GM19463 (cell line): ENCODE data around the gene KDM8.

Experiments used
- ATAC-seq: cut with Tn5 transposase; IDR thresholded peaks from one replicate; pipeline ENCODE4 v1.9.1; 2021; ENCODE audit warnings: mild to moderate bottlenecking, moderate library complexity; ENCODE audit not compliant: unreplicated experiment

Gene KDM8

DNA sequence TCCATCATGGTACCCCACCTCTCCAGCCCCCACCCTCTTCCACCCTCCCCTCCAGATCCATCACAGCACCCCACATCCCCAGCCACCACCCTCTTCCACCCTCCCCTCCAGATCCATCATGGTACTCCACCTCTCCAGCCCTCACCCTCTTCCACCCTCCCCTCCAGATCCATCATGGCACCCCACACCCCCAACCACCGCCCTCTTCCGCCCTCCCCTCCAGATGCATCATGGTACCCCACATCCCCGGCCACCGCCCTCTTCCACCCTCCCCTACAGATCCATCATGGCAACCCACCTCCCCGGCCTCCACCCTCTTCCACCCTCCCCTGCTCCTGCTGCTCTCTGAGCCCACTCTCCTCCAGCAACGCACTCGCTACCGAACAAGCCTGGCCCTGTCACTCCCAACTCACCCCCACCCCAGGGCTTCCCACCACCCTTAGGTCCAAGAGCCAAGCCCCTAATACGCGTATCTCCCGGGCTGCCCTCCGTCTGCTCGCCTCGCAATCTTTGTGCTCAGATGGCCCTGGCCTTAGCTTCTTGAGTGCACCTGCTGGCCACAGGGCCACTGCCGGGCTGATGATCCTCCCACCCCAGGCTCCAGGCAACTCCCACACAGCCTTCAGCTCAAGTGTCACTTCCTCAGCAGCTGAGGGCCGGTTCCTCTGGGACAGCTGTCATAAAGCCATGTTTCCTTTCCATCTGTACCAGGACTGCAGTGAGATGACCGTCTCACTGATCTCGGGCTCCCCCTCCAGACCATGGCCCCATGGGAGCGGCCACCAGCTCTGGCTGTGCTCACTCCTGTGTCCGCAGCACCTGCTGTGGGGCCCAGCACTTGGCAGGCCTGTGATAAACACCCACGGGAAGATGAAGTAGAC lies 25.5 kb downstream of the KDM8 start:
- no peak for ATAC-seq

DNA sequence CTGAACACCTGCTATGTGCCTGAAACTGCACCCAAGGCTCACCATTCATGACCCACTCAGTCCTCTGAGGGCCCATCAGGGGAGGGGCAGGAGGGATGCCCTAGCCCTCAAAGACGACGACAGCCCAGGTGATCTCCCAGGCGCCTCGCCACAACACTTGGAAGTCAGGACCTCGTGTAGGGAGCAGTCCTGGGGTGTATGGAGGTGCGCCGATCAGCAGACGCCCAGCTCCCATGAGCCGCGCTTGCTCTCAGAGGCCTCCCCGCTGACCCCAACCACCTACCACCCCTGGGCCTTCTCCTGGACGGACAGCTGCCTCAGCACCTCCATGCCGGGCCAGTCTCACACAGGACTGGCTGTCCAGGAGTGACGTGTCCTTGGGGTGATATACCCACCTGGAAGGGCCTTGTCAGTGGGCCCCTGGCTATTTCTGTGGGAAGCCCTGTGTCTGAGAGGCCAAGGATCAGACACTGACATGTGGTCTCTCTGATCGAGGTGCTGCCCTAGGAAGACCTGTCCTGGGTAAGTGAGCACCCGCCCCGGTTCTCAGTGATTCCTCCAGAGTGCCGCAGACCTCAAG lies 26.7 kb downstream of the KDM8 start:
- ATAC-seq = no peak

DNA sequence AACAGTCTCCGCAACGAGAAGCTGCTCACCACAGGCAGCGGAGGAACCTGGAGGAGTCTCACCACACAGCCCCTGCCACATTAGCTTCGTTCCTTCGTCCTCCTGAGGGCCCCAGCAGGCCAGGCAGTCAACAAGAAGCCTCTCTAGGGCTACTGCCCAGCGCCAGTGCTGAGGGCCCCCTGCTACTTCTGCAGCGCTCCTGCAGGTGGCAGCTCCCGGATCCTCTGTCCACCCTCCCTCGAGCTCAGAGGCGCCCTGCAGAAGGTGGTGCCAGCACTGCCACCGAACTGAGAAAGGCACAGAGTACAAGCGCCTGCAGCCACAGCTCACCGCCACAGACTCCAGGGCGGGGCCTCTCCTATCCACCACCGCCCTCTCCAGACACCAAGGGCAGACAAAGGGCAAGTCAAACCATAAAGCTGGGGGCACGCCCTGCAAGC lies 27.3 kb downstream of the KDM8 start:
- ATAC-seq = no peak

DNA sequence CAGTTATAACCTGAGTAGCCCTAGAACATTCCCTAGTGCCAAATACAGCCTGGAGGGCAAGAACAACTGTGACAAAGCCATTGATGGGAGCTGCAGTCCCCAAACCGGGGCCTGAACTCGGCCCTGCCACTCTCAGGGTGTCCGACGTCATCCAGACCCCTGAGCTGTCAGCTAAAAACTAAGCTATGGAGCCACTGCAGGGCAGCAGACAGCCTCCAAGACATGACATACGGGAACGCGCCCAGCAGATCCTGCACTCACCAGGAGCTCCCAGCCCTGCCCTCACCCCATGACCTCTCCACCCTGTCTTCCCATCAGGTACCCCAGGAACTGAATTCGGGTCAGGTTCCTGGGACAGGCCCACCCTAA lies 28.4 kb downstream of the KDM8 start:
- ATAC-seq = peak; percentile 6

DNA sequence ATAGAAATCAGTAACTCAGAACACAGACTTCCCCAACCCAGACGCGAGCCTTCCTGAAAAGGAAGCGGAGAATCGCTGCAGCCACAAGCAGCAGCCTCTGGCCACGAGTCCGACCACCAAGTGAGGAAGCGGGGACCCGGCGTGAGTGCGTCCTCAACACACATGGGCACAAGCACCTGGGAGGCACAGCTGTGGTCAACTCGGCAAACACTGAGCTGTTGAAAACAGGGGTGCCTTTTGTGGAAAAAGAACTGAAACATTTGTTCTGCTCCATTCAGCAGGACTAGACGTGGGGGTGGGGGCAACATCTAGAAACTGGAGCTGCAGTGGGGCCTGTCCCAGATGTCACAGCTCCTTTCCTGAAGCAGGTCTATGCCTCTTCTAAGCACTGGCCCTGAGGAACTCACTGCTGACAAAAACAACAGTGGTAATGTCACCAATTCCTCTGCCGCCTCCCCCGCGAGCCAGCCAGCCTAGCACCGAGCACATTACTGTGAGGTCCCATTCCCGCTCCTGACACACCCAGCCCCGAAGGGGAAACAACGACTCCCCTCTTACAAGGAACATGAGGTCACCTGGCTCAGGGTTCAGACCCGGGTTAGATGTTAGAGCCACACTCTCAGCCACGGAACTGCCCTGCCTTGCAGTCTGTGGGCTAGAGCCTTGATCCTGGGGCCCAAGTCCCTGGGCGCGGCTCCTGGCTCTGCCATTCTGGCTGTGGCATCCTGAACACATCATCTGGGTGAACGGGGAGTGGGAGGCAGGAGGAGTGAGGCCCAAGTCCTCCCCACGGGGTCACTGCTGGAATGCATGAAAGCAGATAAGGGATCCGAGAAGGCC lies 29.0 kb downstream of the KDM8 start:
- peak; percentile 67 for ATAC-seq

DNA sequence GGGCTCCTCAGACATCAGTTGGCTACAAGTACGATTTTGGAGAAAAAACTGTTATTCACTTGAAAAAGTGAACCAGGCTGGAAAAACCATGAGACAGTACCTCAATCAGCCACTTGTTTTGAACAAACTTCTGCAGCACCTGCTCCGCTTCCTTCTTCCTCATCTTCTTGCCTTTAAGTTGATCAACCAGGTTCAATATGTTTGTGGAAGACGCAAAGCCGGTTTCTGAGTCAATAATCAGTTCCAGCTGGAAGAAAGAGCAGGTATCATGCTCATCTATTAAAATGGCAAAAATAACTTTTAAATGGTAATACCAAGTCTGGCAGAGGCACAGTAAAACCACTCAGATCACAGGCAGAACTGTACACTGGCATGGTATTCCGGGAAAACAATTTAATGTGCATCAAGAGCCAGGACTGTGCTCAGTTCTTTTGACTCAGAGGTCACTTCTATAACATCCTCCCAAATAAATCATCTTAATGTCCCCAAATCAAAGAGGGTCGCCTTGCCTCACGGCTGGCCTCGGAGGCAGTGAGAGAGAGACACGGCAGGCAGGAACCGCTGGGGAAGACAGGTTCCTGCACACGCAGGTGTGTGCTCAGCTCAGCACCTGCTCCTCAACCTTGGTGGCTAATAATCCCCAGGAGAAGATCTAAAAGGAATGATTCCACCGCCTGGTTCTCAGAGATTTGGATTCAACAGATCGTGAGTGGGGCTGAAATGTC lies 29.7 kb downstream of the KDM8 start:
- no peak for ATAC-seq

DNA sequence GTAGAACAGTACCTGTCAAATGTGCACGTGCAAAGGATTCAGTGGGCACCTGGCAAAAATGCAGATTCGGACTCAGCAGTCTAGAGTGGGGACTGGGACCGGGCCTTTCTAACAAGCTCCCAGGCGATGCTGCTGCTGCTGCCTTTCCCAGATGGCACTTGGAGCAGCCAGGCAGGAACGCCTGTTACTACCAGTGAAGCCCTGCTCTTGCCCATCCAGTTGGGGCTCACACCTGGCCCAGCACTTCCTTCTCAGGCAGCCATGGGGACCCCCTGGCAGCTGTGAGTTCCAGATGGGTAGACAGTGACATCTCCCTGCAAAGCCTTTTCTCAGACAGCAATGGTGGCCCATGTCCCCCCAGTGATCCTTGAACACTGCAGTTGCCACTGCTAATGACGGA lies 30.4 kb downstream of the KDM8 start:
- no peak for ATAC-seq

DNA sequence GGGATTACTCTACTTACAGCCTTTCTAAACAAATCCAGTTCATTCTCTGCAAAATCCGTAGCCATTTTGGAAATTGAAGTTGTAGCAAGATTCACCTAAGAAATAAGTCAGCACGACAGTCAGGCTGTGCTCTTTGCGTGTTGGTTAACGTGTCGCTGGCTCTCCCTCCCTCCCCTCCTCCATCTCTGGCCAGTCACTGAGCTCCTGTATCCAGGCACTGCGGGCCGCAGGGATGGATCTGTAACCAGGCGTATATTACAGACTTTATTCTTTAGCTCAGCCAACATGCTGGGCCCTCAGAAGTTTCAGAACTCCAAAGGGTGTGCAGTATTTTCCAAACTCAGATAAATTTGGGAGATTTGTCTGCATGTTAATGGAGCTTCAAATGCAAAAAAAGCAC lies 30.8 kb downstream of the KDM8 start:
- no peak for ATAC-seq

DNA sequence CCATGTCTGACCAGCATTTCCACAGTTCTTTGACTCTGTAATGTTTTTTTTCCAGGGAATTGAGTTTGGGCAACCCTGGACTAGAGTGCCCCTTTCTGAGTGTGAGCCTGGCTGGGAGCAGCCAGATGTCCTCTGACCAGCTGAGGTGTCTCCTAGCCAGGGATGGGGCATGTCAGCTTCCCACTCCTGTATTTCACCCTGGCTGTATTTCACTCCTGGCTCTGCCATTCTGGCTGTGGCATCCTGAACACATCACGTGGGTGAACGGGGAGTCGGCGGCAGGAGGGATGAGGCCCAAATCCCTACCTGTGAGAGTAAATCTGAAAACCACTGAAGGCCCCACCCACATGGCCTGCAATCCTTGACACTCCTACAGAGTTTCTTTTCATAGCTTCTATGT lies 31.3 kb downstream of the KDM8 start:
- ATAC-seq = no peak

DNA sequence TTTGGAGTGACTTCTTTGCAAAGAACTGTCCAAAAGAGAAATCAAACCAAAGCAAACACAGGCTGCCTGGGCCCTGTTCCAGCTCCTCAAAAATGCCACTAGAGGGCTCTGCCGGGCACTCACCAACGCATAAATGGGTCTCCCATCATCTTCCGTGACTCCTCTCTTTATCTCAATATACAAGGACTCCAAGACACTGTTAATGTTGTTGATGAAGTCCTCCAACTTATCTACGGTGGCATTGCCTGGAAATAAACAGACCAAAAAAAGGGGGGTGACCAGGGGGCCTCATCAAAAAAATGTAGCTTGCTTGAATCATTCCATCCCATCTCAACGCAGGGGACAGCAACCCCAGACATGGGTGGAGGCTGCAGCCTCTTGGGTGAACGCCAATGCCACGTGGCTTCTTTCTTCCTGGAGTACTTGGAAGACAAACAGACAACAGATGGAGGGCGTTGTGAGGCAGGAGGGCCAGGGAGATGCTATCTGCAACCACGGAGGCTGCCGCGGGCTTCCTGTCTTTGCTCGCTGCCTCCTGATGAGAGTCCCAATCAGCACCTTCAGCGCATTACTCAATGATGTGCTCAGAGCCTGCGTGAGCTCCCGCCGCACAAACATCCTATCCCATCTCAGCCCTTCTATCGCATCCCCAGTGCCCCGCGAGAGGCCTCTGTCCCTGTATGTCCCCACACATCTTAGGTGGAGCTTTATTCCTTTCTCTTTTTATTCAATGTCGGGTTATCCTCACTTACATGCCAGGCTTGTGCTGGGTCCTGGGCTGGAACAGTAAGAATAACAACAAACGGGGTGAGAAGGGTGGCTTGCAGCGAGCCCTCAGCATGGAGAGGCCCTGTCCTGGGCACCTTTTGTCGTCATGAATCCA lies 32.0 kb downstream of the KDM8 start:
- ATAC-seq = no peak

DNA sequence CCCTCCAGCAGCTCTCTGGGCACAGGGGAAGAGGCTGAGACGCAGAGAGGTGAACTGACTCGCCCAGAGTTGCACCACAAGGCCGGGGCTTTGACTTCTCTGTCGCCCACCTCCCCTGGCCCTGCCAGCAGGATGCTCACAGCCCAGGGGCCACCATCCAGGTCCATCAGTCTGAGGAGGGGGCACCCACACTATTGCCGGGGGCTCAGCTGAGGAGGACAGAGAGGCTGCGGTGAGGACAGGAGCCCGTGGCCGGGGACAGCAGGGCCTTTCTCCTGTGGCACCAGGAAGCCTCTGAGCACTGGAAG lies 32.6 kb downstream of the KDM8 start:
- no peak for ATAC-seq

DNA sequence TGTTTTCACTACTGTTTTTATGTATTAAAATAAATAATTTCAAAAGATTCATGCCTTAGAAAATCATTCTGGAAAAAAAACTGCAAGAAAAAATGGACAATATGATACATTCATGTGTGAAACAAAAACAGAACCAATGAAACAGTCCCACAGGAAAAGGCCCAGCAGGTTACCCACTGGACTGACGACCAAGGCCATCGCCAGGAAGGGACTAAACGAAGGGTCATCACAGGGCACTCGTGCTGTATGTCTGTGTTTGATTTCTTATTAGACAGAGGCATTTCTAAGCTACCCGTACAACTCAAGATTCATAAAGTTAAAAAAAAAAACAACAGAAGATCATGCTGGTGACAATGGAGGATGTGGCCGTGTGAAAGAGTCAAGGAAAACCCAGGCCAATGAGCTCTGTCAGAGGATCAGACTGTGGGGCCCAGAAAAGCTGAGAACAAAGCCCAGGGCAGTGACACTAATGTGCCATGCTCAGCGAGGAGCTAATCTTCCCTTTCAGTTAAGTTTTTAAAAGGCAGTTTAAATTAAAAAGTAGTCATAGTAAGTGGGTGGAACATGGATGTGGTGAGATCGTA lies 33.4 kb downstream of the KDM8 start:
- ATAC-seq = no peak

DNA sequence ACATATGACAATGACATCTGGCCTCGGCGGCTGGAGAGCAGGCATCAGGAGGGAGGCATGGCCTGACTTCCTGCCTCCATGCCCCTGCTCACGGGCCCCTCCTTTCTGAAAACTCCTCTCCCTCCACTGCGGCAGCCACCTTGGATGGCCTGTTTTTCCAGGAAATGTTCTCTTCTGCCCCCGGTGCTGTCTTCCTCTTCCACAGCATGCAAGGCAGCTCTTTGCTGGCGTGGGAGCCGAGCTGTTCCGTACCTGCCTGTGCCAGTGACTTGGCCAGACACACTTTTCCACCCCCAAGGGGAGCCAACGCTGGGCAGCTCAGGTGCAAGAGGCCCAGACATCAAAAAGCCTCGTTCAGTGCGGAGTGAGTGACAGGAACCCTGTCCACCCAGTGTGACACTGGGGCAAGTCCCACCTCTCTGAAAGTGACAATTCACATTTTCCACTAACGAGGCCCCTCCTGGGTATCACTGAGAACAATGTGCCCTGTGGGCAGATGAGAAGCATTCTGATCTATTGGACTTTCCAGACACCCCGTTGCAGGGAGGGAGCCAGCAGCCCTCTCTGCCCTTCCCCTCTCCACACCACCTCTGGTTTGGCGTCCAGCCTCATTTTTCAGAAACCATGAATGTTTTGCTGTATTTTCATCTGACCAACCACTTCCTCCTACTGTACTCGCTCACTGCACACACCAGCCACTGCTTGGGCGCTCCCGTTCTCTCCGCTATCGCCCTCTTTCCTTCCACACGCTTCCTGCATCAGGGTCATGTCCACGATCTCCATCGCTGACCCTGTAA lies 34.1 kb downstream of the KDM8 start:
- peak; percentile 68 for ATAC-seq

DNA sequence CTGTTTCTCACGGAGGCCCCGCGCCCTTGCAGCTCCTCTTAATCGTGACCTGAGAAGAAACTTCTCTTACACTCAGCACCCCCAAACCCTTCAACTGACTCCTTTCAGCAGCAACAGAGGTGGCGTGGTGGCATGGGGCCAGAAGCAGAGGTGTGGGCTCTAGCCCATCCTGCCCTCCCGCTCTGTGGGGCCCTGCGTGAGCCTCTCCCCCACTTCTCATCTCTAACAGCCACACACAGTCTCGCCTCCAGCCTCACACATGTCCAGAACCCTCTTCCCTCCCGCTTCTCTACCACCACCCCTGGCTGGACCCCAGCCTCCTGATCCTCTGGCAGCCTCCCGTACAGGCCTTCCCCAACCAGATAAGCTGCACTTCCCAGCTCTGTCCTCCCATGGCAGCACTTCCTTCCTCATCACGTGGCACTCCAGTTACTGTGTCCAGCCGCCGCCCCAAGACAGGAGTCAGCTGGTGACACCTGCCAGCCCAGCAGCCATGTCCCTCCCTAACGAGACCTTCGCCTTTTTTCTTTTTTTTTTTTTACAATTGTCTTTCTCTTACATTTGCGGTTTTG lies 34.8 kb downstream of the KDM8 start:
- peak; percentile 6 for ATAC-seq

DNA sequence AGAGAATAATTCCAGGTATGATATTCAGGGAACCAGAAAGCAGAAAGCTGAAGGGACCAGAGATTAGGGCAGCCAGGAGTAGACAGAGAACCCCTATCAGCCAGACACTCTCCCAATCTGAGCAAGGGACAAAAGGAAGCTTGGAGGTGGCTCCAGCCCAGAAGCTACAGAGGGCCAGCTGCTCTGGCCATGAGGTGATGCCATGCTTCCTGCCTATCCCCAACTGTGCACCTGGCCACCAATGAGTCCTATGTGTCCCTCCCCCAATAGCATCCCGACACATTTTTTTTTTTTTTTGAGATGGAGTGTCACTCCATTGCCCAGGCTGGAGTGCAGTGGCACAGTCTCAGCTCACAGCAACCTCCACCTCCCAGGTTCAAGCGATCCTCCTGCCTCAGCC lies 35.3 kb downstream of the KDM8 start:
- ATAC-seq = no peak

DNA sequence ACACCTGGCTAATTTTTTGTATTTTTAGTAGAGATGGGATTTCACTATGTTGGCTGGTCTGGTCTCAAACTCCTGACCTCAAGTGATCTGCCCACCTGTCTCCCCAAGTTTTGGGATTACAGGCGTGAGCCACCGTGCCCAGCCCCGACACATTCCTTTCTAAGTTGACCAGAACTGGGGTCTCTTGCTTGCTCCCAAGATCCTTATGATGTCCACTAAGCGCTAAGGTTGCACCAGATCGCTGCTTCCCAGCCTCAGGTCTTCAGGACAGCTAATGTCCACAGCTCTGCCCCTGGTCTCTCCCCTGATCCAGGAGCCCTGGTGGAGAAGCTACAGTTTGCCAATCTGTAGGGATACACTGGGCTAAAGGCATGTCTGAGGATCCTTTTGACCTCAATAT lies 35.7 kb downstream of the KDM8 start:
- no peak for ATAC-seq

DNA sequence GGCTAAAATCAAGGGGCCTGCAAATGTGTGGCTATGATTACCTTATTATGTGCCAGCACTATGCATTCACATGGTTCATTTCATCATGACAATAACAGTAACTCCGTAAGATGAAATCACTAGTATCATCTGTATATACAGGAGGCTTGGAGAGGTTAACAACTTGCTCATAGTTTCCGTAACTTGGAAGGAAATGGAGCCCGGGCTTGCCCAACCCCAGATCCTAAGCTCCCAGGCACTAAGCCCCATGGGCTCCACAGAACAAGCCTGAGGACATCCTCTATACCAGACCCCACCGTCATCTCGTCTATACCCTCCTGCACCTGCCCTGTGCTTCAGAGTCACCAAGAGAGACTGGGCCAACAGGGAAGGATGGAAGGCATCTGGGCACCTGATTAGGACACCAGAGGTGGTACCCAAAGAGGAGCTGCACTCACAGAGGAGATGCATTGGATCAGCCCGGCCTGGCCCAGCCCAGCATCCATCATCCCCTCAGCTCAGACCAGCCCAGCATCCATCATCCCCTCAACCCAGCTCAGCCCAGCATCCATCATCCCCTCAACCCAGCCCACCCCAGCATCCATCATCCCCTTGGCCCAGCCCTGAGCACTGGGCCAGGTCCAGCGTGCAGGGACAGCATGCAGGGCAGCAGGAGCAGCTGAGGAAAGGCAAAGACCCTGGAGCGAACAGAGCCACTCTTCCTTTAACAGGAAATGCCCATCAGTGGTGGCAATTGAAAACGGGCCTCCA lies 36.8 kb downstream of the KDM8 start:
- no peak for ATAC-seq

DNA sequence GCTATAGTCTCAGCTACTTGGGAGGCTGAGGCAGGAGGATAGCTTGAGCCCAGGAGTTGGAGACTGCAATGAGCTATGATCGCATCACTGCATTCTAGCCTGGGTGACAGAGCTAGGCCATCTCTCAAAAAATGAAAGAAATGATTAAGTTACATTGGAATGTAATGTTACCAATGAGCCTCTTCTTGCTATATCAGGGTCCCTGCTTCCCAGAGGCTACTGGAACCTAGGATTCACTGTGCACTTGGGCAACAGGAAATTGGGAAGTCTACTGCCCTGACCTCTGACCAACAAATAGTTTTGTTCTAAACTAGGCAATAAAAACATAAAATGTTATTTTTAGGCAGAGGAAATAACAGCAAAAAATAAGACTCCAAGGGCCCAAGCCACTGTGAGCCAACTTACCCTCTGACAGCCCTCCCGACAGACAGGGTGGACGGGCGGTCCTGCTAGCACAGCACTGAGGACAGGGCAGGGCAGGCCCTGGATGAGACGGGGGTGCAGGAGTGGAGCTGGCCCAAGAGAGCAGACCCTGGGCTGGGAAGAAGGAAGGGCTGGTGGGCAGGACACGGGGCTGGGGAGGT lies 37.7 kb downstream of the KDM8 start:
- no peak for ATAC-seq
